HG02840 (cell line): ENCODE measurements around the gene ACOT7.
"Not testable (repeated sequence)": the region's sequence is repeated elsewhere in the genome, so short reads cannot be mapped to it uniquely, and the experiment has no call there.

ENCODE experiments used
- ATAC-seq: cut with Tn5 transposase; IDR thresholded peaks from one replicate; pipeline ENCODE4 v1.9.1; 2021; ENCODE audit warnings: mild to moderate bottlenecking, moderate library complexity, moderate number of reproducible peaks; ENCODE audit not compliant: unreplicated experiment, low FRiP score

The ACOT7 gene

DNA sequence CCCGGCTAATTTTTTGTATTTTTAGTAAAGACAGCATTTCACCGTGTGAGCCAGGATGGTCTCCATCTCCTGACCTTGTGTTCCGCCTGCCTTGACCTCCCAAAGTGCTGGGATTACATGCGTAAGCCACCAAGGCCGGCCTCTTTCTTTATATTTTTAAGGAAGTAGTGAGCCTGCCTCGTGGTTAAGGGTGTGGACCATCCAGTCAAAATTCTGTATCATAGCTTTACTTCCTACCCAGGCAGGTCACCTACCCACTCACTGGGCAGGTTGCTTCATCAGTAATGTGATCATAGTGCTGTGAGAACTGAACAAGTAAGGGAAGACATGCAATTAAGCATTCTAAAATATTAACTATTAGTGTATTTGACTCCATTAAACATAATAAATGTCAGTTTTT, 8.1 kb upstream of the ACOT7 start:
- ATAC-seq, result no peak

DNA sequence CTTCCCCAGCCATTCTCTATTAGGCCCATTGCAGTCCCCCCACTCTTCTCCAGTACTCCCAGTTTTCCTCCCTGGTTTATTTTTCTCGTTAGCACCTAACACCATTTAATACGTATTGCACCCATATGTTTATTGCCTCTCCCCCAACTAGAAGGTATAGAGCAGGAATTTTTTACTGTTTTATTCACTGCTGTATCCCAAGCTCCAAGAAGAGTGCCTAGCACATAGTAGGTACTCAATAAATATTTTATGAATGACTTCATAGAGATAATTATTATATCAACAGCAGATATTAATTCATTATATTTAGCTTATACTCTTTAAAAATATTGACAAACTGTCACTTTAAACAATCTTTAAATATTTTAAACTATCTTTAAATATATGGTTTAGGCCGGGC, 5.7 kb upstream of the ACOT7 start:
- ATAC-seq, result no peak

DNA sequence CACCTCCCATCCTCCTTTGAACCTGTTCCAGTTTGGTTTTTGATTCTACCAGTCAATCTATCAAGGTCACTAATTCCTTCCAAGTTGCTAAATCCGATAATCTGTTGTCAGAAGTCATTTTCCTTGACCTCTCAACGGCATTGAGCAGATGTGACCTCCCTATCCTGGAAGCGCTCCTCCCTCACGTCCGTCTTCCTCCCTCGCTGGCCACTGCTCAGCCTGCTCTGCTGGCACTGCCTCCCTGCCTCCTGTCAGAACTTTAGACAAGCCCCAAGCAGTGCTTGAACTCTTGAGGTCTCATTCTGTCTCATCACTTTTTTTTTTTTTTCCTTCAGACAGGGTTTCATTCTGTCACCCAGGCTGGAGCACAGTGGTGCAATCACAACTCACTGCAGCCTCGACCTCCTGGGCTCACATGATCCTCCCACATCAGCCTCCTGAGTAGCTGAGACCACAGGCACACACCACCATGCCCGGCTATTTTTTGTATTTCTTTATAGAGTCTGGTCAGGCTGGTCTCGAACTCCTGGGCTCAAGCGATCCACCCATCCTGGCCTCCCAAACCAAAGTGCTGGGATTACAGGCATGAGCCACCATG, 4.4 kb upstream of the ACOT7 start:
- no peak for ATAC-seq

DNA sequence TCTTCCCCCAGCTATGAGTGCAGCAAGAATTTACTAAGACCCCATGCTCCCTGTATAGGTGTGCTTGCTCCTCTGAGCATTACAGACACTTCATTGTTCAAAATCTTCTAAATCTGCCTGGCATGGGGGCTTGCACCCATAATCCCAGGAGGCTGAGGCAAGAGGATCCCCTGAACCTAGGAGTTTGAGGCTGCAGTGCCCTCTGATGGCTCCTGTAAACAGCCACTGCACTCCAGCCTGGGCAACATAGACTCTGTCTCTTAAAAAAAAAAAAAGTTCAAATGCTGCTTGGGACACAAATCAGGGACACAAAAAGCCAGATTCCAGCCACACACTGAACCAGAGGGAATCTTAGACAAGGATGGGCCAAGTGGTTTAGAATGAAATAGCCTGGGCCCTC, 3.4 kb upstream of the ACOT7 start:
- no peak for ATAC-seq

DNA sequence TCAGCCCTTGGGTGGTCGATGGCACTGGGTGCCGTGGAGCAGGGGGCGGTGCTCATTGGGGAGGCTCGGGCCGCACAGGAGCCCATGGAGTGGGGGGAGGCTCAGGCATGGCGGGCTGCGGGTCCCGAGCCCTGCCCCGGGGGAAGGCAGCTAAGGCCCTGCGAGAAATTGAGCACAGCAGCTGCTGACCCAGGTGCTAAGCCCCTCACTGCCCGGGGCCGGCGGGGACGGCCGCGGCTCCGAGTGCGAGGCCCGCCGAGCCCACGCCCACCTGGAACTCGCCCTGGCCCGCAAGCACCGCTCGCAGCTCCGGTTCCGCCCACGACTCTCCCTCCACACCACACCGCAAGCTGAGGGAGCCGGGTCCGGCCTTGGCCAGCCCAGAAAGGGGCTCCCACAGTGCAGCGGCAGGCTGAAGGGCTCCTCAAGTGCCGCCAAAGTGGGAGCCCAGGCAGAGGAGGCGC, 2.2 kb upstream of the ACOT7 start:
- not testable (repeated sequence) for ATAC-seq

DNA sequence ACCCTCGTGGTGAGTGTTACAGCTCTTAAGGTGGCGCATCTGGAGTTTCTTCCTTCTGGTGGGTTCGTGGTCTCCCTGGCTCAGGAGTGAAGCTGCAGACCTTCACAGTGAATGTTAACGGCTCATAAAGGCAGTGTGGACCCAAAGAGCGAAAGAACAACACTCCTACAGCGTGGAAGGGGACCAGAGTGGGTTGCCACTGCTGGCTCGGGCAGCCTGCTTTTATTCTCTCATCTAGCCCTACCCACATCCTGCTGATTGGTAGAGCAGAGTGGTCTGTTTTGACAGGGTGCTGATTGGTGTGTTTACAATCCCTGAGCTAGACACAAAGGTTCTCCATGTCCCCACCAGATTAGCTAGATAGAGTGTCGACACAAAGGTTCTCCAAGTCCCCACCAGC, 1.6 kb upstream of the ACOT7 start:
- ATAC-seq, result not testable (repeated sequence)

DNA sequence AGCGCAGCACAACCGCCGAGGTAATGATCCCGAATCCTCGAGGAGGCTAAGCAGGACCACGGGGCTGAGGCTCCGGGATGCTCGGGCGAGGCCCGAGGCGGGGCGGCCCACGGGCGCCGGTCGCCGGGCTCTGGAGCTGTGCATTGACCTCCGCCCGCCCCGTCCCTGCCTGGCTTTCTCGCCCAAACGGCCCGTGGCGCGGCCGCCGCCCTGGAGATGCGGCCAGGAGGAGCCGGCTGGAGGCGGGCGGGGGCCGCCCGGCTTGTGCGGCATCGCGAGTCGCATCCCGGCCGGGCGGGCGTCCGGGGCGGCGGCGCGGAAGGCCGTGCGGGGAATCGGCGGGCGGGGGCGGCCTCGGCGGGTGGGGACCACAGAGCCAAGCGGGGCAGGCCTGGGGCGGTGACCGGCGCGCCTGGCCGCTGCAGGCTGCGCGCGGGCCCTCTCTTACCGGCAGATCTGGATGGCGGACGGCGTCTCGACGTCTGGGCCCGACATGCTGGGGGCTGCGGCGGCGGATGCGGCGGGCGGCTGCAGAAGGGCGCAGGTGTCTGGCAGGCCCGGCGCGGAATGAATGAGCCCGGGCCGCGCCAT, 663 bp downstream of the ACOT7 start:
- peak; percentile 27 for ATAC-seq

DNA sequence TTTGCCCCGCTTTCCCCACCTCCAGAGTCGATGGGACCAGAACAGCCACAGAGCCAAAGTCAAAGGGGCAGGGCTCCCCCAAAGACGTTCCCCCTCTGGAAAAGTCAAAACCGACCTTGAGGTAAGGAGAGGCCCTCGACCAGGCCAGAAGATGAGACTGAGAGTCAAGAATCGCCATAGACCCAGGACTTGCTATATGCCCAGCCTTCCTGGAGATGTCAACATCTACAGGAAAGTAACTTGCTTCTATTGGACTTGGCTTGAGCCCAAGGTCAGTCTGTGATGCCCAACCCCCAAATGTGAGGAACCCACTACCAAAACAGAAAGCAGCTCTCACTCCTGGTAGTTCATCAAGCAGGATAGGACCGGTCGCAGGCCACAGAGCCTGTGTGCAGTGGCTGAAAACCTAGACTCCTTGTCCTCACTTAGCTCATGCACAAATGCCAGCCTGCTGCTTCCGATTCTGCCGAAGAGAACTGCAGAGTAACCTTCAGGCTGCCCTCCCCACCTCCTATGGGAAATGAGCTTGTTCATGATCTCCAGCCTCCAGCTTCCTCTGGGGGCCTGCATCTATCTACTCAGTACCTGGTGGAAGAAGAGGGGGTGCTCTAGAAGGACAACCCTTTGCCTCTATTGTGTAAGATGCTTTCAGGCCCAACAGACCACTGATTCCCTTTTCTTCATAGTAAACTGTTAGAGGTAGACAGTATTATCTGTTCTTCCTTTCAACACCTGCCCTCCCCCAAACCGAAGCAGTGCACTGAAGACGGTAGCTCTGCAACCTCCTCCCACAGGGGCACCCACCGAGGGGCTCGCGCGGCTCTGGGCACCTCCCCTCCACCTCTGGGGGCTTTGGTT, 1.4 kb downstream of the ACOT7 start:
- ATAC-seq, result no peak

DNA sequence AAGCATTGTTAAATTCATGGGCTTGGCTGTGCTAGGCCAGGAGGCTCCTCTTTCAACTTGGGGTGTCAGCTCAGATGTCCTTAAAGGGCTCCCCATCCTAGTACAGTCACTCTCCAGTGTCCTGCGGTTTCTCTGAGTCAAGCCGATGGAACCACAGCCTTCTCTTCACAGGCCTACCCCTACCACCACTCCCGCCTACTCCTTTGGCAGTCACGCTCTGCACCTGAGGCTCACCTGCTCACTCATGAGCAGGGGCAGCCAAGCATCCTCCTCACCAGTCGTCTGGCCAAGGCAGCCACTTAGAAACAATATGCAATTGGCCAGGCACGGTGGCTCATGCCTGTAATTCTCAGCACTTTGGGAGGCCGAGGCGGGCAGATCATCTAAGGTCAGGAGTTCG, 3.6 kb downstream of the ACOT7 start:
- ATAC-seq, result no peak

DNA sequence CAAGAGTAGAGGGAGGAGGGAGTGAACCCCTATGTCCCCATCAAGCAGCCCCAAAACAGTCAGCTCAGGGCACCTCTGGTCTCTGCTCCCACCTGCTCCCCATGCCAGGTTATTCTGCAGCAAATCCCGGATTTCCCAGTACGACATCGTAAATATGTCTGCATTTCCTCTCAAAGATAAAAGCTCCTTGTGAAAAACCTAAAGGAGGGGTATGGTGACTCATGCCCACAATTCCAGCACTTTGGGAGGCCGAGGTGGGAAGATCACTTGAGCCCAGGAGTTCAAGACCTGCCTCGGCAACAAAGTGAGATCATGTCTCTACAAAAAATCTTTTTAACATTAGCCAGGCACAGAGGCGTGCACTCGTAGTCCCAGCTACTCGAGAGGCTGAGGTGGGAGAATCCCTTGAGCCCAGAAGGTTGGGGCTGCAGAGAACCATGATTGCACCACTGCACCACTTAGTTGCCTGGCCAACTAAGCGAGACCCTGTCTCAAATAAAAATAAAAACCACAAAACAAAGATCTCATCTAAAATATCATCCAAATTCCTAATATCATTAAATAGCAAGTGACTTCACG, 7.1 kb downstream of the ACOT7 start:
- ATAC-seq, result no peak

DNA sequence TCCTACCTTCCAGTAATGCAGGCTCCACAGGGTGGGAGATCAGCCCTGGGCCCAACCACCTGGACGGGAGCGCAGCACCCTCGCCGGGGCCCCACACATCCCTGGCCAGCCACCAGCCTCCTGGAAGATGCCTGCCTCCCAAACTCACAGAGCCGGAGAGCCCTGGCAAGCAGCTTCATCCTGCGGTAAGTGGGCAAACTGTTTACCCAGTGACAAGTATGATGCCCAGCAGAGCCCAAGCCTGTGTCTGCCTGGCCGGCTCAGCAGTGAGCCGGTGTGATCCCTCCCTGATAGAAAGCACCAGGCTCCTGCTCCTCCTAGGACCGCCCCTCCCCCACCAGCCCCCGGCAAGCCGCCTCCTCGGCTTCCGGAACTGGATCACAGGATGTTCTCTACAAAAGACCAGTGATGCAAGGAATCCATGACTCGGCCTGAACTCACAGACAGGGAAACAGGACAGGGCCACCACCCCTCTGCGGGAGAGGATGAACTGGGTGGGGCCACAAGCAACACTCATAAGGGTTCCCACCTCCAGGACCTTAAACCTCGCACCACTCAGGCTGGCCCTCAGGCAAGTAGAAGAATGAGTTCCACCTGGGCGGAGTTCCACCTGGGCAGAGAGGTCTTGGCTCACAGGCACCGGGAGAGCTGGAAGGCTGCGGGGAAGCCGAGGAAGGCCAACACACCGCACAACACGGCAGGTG, 7.9 kb downstream of the ACOT7 start:
- no peak for ATAC-seq

DNA sequence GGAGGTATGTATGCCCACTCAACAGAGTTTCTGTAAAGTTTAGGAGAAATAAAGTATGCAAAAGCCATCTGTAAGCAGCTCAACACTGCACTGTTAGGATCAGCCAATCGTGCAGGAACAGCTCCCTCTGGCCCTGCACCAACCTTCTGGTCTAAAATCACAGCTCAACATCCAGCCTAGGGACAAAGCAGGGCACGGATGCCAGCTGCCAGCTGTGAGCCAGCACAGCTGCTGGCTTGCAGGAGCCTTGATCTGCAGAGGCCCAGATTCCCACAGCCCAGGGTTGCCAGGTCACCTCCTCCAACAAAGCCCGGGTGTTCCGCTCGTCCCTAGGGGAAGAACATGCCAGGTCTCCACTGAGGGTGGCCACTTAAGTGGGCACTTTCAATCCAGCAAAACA, 8.6 kb downstream of the ACOT7 start:
- ATAC-seq, result no peak

DNA sequence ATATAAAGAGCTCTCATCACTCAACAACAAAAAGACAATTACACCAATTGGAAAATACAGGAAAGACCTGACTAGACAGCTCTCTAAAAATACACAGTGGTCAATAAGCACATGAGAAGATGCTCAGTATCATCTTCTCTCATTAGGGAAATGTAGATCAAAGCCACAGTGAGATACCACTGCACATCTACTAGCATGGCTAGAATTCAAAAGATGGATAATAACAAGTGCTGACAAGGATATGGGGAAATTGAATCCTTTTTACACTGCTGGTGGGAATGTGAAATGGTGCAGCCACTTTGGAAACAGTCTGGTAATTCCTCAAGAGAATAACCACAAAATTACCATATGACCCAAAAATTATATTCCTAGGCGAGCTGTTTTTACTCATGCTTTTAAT, 9.4 kb downstream of the ACOT7 start:
- ATAC-seq, result no peak

DNA sequence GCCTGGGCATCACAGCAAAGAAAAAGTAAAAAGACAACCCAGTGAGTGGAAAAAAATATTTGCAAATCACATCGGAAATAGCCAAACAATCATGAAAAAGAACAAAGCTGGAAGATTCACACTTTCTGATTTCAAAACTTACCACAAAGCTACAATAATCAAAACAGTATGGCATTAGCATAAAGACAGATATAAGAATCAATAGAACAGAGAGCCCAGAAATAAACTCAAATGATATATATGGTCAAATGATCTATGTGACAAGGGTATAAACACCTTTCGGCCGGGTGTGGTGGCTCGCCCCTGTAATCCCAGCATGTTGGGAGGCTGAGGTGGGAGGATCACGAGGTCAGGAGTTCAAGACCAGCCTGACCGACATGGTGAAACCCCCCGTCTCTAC, 13.5 kb downstream of the ACOT7 start:
- no peak for ATAC-seq

DNA sequence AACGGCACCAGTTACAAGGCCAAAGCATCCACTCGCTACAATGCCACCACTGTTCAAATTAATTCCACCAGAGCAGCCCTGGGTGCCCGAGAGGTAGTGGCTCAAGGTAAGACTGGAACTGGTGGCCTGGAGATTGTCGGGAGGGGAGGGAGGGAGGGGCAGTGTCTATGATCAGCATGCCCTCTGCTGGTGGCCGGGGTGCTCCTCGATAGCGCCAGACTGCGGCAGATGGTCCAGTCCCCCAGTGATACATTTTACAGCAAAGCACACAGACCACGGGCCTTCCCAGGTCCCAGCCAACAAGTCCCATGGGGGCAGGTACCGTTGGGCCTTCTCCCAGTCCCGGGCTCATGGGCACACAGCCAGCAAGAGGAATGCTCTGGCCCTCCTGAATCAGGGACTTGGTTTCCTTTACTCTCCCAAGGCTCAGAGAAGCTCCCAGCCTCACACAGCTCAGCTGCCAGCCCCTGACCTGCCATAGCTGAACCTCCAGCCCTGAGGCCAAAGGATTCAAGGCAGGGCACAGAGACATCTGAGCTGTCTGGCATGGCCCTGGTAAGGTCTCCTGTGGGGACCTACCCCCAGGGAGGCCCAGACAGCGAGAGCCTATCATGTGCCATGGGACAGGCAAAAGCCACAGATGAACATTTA, 15.3 kb downstream of the ACOT7 start:
- ATAC-seq, result no peak

DNA sequence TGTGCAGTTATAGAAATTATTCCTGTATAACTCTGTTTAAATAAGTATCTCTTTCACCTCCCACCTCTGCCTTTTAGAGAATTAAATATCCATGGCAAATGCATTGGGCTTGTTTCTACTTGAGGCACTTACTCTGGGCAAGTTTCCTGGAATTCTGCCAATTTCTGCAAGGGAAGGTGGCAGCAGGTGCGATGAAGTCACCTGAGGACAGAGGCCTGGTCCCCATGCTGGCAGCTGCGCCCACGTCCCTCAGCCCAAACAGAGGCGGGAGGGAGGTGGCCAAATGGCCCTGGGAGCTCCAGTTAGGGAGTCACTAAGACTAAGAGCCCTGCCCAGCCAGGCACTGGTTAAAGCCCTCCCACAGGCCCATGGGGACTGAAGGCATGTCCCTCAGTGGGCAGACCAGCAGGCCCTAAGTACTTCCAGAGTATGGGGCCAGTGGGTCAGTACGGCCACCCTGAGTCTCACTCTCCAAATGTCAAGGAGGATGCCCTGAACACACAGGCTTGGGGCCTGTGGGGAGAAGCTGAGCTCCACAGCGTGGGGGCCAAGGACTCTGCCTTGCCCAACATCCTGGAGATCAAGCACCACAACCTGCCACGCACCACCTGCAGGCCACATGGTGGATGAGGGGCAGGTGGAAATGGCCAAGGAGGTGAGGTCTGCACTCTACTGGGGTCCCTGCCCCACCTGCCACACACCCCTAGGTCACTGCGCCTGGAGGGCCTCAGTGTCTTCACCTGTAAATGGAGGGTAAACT, 19.4 kb downstream of the ACOT7 start:
- no peak for ATAC-seq

DNA sequence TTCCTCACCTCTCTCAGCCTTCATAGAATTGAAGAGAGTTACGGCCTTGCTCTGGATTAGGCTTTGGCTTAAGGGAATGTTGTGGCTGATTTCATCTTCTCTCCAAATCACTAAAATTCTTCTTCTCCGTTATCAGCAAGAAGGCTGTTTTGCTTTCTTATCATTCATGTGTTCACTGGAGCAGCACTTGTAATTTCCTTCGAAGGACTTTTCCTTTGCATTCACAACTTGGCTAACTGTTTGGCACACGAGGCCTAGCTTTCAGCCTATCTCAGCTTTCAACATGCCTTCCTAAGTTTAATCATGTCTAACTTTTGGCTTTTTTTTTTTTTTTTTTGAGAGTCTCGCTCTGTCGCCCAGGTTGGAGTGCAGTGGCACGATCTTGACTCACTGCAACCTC, 21.3 kb downstream of the ACOT7 start:
- ATAC-seq, result not testable (repeated sequence)

DNA sequence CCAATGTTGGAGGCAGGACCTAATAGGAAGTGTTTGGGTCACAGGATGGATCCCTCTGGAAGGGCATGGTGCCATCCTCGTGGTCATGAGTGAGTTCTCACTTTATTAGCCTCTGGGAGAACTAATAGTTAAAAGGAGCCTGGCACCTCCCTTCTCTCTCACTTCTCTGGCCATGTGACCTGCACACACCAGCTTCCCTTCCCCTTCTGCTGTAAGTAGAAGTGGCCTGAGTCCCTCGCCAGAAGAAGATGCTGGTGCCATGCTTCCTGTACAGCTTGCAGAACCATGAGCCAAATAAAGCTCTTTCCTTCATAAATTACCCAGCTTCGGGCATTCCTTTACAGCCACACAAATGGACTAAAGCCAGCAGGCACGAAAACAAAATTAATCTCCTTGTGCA, 23.6 kb downstream of the ACOT7 start:
- no peak for ATAC-seq

DNA sequence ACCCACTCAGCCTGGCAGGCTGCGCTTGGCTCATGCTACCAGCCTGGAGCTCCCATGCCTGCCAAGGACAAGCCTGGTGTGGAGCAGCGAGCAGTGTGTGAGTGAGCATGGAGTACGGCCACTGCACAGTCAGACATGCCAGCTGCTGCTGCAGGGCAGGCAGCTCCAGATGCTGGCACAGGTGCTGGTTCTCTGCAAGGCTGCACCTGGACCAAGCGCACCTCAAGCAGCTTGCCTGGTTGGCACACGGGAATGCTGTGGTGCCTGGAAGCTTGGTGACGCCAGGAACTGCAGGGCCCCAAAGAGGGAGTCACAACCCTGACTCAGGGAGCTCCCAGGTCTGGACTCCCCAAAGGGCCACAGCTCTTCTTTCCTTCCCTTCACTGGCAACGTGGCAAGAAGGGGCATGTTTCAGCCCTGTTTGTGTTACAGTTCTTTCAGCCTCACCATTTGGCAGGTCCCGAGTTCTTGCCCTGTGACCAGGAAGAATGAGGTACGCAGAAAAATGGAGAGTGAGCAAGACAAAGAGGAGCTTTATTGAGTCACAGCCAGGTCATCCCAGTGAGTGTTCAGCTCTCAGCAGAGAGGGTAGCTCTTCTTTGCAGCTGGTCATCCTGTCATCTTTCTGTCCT, 26.1 kb downstream of the ACOT7 start:
- no peak for ATAC-seq
